GM23248 (cell line): Measurements from ENCODE around the gene CHRNA4.

Source experiments
- EZH2 ChIP-seq: fragments of 200-600 bp; sonication (generic); IDR thresholded peaks from 2 replicates; pipeline ENCODE4 v1.6.1; 2018; ENCODE audit warnings: antibody characterized with exemption, mild to moderate bottlenecking; ENCODE audit not compliant: insufficient read depth, poor library complexity, severe bottlenecking
- EZH2phosphoT487 ChIP-seq: fragments of 200-600 bp; sonication (generic); IDR thresholded peaks from 2 replicates; pipeline ENCODE4 v1.6.1; 2018; ENCODE audit warnings: antibody characterized with exemption, moderate library complexity, mild to moderate bottlenecking, low read depth; ENCODE audit not compliant: insufficient read depth

GRCh38 chr20:63372971-63373885 is 12.1 kb upstream of the CHRNA4 start:
- TF ChIP-seq EZH2 (no peak), EZH2phosphoT487 (no peak)
